ENCODE results near the gene CCDC59.
"Not testable (repeated sequence)": the region's sequence is repeated elsewhere in the genome, so short reads cannot be mapped to it uniquely, and the experiment has no call there.

CCDC59 gene, protein sequence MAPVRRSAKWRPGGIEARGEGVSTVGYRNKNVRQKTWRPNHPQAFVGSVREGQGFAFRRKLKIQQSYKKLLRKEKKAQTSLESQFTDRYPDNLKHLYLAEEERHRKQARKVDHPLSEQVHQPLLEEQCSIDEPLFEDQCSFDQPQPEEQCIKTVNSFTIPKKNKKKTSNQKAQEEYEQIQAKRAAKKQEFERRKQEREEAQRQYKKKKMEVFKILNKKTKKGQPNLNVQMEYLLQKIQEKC

DNA sequence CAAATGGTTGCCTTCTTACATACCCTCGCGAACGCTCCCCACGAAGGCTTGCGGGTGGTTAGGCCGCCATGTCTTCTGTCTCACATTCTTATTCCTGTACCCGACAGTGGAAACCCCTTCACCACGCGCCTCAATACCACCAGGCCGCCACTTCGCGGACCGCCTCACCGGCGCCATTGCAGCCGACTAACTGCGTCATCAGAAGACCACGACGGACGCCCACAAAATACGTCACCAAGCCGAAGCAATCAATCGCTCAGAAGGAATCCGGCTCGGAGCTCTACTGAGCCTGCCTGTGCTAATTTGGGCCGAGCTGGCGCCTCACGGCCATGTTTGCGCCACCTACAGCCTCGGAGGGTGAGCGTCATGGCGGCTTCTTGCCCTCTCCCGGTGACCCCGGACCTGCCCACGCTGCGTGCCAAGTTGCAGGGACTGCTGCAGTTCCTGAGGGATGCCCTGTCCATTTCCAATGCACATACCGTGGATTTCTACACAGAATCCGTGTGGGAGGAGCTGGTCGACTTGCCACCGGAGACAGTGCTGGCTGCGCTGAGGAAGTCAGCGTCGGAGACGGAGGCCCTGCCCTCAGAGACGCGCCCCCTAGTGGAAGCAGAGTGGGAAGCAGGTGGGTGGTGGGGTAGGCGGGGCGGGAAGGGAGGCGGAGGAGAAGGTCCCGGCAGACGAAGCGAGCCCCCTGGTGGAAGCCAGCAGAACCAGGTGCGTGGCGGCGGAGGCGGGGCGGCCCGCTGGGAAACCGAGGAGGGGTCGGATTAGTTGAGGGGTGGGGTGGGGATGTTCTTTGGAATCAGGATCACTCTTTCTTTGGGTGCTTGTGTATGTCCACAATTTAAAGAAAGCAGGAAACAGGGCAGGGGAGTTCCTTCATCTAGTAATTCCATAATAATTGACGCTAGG, at the start of gene CCDC59, which contains the start of gene METTL25:
TSS of gene CCDC59 (minus strand) at position 188 of the 915 bp plus-strand sequence. CDS start at position 177, 11 bp downstream.
TSS of gene METTL25 (plus strand) at position 330 of the 915 bp plus-strand sequence. CDS start at position 367, 37 bp downstream.
- DNase-seq (ENCODE audit: low spot score), result peak; percentile 91

DNA sequence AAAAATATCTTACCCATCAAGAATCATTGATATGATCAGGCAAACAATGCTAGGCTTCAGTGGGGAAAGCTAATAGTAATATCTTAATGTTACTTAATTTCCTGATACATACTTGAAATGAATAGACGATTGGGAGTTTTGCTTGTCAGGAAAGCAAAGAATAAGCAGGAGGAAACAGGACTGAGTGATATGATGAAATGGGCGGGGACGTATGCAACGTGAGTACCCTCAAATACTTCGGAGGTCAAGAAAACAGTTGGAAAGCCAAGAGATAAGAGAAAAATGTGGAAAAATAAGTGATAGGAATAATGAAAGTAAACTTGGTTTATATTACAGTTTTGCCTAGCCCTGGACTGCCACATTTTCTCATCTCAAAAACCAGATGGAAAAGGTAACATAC, 49.3 kb upstream of the CCDC59 start:
- no peak for DNase-seq (ENCODE audit: low spot score)

DNA sequence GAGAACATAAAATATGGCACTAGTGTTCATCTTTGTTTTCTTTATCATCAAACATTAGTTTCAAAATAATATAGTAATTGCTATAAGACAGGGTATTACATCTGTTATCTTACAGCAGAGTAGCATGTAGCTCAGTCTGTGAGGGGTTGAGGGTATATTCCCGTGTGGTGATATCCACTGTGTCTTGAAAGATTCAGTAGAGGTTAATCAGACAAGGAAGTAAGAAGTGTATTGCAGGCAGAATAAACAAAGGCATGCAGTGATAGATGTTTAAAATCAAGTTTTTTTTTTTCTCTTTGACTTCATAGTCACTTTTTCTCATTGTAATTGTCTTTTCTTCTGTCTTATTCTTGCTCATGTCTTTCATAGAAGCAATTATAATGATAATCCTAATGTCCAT, 48.5 kb upstream of the CCDC59 start:
- no peak for DNase-seq (ENCODE audit: low spot score)

DNA sequence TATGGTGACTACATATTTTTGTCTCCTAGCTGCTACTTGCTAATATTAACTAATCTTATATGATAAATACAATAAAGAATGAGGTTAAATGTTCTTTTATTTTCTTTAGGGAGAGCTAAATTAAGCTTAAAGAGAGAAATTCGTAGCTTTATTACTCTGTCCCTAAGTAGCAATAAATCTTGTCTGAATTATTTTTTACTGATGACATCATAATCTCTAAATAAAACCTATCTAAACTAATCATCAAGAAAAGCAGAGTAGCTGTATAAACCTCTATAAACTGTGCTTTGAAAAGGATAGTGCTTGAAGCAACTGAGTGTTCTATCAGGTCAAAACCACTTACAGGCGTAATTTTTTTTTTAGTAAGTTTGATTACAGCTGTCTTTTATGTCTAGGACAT, 42.6 kb upstream of the CCDC59 start:
- DNase-seq (ENCODE audit: low spot score), result no peak

DNA sequence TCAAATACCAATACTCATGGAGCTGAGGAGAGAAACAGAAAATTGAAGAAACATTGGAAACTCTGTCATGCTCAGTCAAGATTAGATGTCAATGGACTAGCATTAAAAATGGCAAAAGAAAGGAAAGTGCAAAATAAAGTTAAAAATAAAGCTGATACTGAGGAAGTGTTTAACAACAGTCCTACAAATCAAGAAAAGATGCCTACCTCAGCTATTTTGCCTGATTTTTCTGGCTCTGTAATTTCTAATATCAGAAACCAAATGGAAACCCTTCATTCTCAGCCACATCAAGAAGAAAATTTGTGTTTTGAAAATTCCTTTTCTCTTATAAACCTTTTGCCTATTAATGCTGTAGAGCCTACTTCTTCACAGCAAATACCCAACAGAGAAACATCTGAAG, 40.7 kb upstream of the CCDC59 start:
- DNase-seq (ENCODE audit: low spot score), result no peak

DNA sequence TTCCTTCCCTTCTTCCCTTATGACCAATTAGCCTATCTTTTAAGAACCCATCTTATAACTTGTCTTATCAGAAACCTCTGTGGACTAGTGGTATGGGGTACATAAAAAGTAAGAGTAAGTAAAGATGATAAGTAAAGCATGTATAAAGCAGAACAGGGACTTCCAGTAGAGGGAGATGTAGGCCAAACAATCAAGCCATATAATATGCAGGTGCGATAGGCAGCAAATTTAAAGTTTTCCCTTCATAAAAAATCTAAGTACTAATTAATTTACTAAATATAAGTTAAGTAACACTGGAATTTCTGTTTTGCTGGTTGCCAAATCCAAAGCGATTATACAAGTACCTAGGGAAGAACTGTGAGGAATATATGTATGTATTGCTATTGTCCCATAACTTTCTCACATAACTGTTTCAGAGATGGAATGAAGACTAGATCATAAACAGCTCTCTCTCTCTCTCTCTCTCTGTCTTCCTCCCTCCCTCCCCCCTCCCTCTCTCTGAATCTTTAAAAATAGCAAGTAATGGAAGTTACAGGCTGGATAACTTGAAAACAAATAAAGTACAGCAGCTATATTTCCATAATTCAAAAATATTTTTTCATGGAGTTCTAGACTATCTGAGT, 25.9 kb upstream of the CCDC59 start:
- DNase-seq (ENCODE audit: low spot score), result no peak

DNA sequence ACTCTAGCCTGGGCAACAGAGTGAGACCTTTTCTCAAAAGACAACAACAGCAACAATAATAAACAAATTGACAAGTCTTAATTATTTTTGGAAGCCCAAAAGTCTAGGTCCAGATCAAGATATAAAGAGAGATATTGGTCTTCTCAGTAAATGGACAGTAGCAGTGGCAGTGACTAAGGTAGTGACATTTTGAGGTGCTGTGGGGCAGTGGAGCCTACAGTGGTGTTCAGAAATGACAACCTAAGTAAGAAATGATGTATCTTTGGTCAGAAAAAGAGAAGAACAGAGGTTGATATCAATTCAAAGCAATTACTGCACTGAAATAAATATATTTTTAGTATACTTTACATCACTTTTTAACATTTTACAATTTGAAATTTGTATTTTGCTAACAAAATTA, 20.8 kb upstream of the CCDC59 start:
- DNase-seq (ENCODE audit: low spot score), result no peak

DNA sequence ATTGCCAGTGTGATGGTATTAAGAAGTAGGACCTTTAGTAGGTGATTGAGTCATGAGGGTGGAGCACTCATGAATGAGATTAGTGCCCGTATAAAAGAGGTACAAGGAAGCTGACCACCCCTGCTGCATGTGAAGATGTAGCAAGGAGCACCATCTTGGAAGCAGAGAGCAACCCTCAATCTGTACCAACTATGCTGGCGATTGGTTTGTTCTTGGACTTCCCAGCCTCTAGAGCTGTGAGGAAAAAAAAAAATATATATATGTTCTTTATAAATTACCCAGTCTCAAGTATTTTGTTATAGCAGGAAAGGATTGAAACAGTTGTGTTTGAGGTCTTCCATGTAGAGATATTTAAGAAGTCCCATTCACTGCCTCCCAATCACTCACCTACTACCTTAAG, 17.0 kb upstream of the CCDC59 start:
- no peak for DNase-seq (ENCODE audit: low spot score)

DNA sequence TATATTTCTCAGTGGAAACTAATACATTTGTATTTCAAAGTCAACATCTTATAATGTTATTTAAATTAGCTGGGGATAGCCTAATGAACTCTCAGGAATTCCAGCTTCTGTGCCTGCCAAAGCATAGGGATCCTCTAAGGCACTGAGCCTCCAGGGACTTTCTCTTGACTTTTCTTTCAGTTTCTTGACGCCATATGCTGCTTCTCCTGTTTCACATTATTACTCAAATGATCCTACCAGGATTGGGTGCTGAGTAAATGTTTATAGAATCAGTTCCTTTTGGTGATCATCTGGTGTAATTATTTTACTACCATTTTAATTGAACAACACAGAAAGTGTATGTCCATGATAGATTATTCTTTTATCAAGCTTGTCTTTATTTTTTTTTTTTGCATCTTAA, 8.0 kb upstream of the CCDC59 start:
- DNase-seq (ENCODE audit: low spot score), result no peak

DNA sequence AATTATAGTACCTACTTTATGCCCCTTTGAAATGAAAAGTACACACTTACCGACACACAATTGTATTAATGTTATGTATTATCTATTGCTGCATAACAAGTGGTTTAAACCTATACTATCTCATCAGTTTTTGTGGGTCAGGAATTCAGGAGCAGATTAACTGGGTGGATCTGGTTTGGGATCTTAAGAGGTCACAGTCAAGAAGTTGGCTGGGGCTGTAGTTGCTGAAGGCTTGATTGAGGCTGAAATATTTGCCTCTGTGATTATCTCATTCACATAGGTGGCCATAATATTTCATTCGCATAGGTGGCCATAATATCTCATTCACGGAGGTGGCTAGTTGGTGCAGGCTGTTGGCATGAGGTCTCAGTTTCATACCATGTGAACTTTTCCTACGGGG, 5.8 kb upstream of the CCDC59 start:
- no peak for DNase-seq (ENCODE audit: low spot score)

DNA sequence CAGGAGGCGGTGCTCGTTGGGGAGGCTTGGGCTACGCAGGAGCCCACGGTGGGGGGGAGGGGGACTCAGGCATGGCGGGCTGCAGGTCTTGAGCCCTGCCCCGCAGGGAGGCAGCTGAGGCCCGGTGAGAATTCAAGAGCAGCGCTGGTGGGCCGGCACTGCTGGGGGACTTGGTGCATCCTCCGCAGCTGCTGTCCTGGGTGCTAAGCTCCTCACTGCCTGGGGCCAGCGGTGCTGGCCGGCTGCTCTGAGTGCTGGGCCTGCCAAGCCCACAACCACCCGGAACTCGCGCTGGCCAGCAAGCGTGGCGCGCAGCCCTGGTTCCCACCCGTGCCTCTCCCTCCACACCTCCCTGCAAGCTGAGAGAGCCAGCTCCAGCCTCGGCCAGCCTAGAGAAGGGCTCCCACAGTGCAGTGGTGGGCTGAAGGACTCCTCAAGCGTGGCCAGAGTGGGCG, 3.3 kb upstream of the CCDC59 start:
- DNase-seq (ENCODE audit: low spot score), result no peak

DNA sequence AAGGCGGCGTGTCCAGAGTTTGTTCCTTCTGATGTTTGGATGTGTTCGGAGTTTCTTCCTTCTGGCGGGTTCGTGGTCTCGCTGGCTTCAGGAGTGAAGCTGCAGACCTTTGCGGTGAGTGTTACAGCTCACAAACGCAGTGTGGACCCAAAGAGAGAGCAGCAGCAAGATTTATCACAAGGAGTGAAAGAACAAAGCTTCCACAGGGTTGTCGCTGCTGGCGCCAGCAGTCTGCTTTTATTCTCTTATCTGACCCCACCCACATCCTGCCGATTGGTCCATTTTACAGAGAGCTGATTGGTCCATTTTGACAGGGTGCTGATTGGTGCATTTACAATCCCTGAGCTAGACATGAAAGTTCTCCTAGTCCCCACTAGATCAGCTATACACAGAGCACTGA, 2.6 kb upstream of the CCDC59 start:
- not testable (repeated sequence) for DNase-seq (ENCODE audit: low spot score)

DNA sequence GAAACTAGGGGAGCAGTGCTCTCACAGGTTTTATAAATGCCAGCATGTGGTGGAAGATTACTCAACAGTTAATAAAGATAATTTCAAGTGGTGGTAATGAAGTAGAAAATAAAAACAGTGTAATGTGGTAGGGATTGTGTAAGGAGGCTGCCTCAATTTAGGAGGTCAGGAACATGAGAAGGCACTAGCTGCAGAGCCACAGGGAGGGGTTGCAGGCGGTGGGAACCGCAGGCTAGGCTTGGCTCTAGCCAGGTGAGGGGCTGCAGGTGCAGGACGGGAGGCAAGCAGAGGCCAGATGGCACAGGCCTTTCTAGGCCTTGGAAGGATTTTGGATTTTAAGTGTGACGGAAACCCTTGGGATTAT, 910 bp upstream of the CCDC59 start:
- DNase-seq (ENCODE audit: low spot score), result no peak

DNA sequence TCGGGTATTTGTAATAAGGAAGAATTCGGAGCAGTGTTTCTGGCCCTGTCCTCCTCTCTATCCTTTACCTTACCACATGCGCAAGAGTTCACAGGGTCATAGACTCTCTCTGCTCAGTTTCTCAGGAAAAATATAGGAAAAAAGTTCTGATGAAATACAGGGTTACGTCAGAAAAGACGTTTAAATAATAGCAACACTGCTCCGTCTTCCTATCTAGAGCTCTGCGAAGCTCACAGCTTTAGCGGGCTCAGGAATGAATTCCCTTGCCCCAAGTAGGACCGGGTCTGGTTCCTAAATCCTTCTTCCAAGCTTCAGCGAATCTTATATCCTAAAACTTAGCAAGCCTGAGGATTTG, 365 bp downstream of the CCDC59 start:
- no peak for DNase-seq (ENCODE audit: low spot score)

DNA sequence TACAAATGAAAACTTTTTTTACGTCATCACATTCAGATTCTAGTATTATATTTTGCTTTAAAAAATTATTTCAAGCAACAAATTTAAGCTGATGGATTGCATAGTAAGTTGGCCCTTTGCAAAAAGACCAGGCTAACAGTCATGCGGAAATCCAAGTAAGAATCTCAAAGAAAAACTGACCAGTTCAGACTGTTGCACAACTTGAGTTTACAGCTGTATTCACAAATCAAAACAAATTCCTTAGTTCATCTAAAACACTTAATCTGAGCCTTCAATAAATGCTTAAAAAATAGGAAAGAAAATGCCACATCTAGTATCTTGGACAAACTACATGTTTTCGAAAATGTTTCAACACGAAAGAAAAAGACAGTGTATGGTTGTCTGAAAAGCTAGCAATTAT, 847 bp downstream of the CCDC59 start:
- no peak for DNase-seq (ENCODE audit: low spot score)

DNA sequence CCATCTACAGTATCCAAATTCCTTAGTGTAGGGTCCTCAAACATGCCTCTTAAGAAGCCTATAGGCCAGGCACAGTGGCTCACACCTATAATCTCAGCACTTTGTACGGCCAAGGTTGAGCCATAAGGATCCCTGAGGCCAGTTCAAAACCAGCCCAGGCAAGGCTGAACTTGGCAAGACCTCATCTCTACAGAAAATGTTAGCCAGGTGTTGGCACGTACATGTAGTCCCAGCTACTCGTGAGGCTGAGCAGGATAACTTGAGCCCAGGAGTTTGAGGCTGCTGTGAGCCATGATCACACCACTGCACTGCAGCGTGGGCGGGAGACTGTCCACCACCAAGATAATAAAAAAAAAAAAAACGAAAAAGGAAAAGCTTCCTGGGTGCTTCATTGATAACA, 6.8 kb downstream of the CCDC59 start:
- no peak for DNase-seq (ENCODE audit: low spot score)

DNA sequence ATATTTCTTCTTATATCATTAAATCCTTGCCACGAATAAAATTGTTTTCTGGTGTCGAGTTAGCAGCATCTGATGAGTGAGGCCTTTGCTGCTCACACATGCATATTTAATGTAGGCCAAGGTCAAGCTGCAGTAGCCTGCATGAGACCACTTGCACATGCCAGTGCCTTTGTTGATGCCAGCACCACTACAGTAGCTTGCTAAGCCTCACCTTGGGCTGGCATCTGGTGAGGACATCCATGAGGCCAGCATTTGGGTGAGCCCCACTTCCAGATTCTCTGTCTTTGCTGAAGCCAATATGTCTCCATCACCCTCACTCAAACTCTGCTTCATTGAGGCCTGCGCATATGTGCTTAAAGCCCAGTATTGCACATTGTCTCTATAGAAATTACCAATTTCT, 8.0 kb downstream of the CCDC59 start:
- DNase-seq (ENCODE audit: low spot score), result no peak

DNA sequence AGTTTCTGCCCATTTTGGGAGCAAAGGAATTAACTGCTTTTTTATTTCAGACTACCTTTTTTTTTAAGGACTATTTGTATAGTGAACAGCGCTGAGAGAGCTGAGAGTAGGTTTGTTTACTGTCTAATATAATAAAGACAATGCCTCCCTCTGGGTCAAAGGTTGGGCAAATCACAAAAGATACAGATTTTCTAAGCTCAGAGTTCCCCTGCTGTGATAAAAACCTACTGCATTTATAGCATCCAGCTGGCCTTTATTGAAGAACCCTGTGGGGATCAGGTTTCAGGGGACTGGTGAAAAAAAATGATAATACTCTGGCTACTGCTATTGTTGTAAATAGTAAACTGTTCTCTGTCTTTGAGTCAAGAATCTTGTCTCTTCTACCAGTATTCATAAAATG, 28.7 kb downstream of the CCDC59 start:
- DNase-seq (ENCODE audit: low spot score), result no peak

DNA sequence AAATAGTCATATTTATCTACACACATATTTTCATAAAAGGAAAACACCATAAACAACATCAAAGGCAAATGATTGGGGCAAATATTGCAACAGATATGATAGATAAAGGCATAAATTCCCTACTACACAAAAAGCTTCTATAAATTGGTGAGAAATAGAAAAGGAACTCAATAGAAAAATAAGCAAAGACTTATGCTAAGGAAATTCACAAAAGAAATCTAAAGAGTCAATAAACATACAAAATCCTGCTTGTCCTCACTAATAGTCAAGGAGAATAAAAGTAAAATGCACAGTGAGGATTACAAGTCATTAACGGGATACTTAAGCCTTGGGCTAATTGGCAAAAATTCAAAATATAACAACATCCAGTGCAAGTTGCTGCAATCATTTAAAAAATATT, 30.3 kb downstream of the CCDC59 start:
- DNase-seq (ENCODE audit: low spot score), result no peak

DNA sequence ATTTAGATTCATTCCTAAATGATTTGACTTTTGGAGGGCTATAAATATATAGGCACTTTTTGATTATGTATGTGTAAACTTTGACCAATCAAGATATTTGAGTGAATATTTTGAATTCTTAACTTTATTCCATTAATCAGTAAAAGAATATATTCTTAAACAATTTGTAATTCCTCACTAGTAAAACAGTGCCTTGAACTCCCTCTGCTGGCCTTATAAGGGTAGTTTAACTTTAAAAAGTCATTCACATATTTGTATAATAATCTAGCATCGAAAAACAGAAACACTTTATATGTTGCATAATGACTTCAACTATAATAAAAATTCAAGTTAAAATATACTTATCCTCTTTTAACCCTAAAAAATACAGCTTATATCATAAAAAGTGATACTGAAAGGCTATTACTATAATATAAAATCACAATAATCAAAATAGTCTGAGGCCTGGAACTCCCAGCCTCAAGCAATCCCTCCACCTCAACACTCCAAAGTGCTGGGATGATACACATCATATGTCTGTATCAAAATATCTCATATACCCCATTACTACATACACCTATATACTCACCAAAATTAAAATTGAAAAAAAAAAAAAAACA, 31.2 kb downstream of the CCDC59 start:
- no peak for DNase-seq (ENCODE audit: low spot score)

DNA sequence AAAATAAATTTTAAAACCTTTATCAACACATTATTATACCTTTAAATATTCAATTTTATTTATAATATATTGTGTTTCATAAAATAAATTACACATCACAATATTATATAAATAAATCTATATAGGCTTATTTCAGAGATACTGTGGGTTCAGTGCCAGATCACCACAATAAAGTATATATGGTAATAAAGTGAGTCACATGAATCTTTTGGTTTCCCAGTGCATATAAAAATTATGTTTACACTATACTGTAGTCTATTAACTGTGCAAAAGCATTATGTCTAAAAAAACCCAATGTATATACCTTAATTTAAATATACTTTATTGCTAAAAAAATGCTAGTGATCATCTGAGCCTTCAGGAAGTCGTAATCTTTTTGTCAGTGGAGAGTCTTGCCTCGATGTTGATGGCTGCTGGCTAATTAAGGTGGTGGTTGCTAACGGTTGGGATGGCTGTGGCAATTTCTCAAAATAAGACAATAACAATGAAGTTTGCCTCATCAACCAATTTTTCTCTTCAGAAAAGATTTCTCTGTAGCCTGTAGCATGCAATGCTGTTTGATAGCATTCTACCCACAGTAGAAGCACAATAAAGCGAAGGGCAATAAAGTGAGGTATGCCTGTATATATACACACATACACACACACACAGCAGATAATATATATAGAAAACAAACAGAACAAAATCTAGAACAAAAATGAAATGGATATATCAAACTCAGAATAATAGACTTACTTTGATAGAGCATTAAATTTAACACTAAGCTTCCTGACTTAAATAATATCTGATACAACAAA, 32.4 kb downstream of the CCDC59 start:
- no peak for DNase-seq (ENCODE audit: low spot score)

DNA sequence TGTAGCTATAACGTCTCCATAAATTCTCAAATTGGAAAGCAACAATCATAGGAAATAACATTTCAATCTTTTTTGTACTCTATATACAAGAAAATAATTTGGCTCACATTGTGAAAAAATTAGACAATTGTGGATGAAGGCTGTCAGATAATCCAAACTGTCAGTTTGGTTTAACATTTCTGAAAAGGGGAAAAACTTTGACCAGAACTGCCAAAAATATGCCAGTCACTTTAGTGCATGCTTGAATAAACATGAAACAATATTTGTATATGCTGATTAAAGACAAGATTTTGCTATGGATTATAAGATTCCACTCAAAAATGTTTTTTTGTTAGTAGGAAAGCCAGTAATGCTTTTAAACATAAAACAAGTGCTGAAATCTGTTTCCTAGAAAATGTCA, 38.9 kb downstream of the CCDC59 start:
- no peak for DNase-seq (ENCODE audit: low spot score)
